Spleen (tissue), 11 donors: ENCODE measurements around the gene GALNT18. TPM values are rescaled to one million over a fixed set of nuclear protein-coding genes. Genes with fewer than 3 reads are reported as not detected.

ENCODE experiments used
- DNase-seq: peaks from one replicate; pipeline ENCODE4 v3.0.0-alpha.2; 2020
- H3K27ac ChIP-seq, 8 donors: fragments of 200-600 bp; sonication (generic) in 7 of 8; 1 replicate in 4 of 8; 2 replicates in 4 of 8; pipeline versions ENCODE4 v1.5.0 to v1.8.0; 2016 to 2021; ENCODE audit warnings: inconsistent platforms in 4 of 8, mild to moderate bottlenecking in 4 of 8, moderate library complexity in 1 of 8
- H3K27me3 ChIP-seq, 7 donors: fragments of 200-600 bp; sonication (generic) in 6 of 7; replicated peaks in 1 of 7; 1 replicate in 4 of 7; 2 replicates in 3 of 7; pipeline versions ENCODE4 v1.5.0 to v1.8.0; 2016 to 2021; ENCODE audit warnings: inconsistent platforms in 3 of 7, mild to moderate bottlenecking in 1 of 7
- H3K36me3 ChIP-seq, 6 donors: fragments of 200-600 bp; sonication (generic) in 5 of 6; 1 replicate in 4 of 6; 2 replicates in 2 of 6; pipeline versions ENCODE4 v1.5.0 to v1.8.0; 2016 to 2021; ENCODE audit warnings: inconsistent platforms in 2 of 6
- H3K4me1 ChIP-seq, 6 donors: fragments of 200-600 bp; sonication (generic) in 5 of 6; 1 replicate in 3 of 6; 2 replicates in 3 of 6; pipeline versions ENCODE4 v1.5.0 to v1.8.0; 2016 to 2021; ENCODE audit warnings: inconsistent platforms in 3 of 6
- H3K4me3 ChIP-seq, 8 donors: fragments of 200-600 bp; sonication (generic) in 7 of 8; 1 replicate in 4 of 8; 2 replicates in 4 of 8; pipeline versions ENCODE4 v1.5.0 to v1.8.0; 2016 to 2021; ENCODE audit warnings: inconsistent platforms in 4 of 8, mild to moderate bottlenecking in 4 of 8, moderate library complexity in 2 of 8
- H3K9me3 ChIP-seq, 8 donors: fragments of 200-600 bp; sonication (generic) in 7 of 8; 1 replicate in 4 of 8; 2 replicates in 4 of 8; pipeline versions ENCODE4 v1.5.0 to v1.8.0; 2016 to 2021; ENCODE audit warnings: inconsistent platforms in 4 of 8
- CTCF ChIP-seq, 11 experiments: fragments of 200-600 bp in 7 of 11; fragments of 450-650 bp in 4 of 11; sonication (generic) in 4 of 11; IDR thresholded peaks in 8 of 11; conservative IDR thresholded peaks in 3 of 11; 1 replicate in 7 of 11; 2 replicates in 4 of 11; pipeline versions ENCODE4 v1.4.0 to v1.8.0; 2016 to 2021; ENCODE audit warnings: antibody characterized with exemption in 11 of 11, inconsistent platforms in 4 of 11, mild to moderate bottlenecking in 1 of 11
- POLR2A ChIP-seq, 3 donors: fragments of 450-650 bp; IDR thresholded peaks; one replicate each; pipeline ENCODE4 v1.5.1; 2017; ENCODE audit warnings: antibody characterized with exemption in 3 of 3, mild to moderate bottlenecking in 1 of 3
- POLR2AphosphoS5 ChIP-seq, 3 donors: sonication (generic); formaldehyde crosslinking; IDR thresholded peaks; one replicate each; pipeline ENCODE4 v1.5.1; 2017; ENCODE audit warnings: antibody characterized with exemption in 3 of 3
- WGBS, 5 donors: extraction: QIAGEN DNeasy Blood & Tissue Kit in 3 of 5; methylation state at CpG; one replicate each; pipeline versions ENCODE4 v1.1.5 to v1.1.7; 2013 to 2018; 5-methylcytosine and 5-hydroxymethylcytosine counted together
- intact Hi-C: fragments of 100-400 bp; cut with DNase I; formaldehyde crosslinking; loops from one replicate; pipeline ENCODE4 v1.15.0; 2023; ENCODE audit warnings: low total_unique reads
- polyA plus RNA-seq, 3 donors: library from polyadenylated mRNA; stranded (reverse); fragments of 200-250 nt; gene quantifications; one replicate each; pipeline ENCODE4 v1.2.1, GENCODE V29; 2013
- total RNA-seq, 7 donors: library from RNA; depleted of rRNA in 3 of 7; stranded (reverse); fragments of >200 nt in 3 of 7; fragmentation: NEBNext Ultra II Directional in 4 of 7; extraction: Animal tissue kit (Norgen Biotek cat#: 25700) in 4 of 7; gene quantifications; one replicate each; pipeline versions ENCODE4 v1.1.0 to v1.2.1, GENCODE V29; 2016 to 2021
- donor health status: healthy with polysubstance abuse.
- donor health status: DM: no; HTN: no; CAD: no; lungs with moderate emphysema.
- donor health status: DM: no; HTN: no; CAD: no.
- donor health status: Bipolar disorder and iron deficiency.
- donor health status: healthy.
- donor health status: DM: no; HTN: no; CAD: no.
- donor health status: DM: yes; HTN: yes; CAD: no.

Gene GALNT18
- total and polyA plus RNA-seq, 10 donors: 0.87 to 6.9 (median 3.9) TPM

- no peak for DNase-seq
- Histone ChIP-seq H3K9me3 (no peaks in the 10 kb centered on the region), H3K4me1 (peaks cover 0 to 18% (median 0%) of the 10 kb centered on the region in 6 donors), H3K27me3 (no peaks in the 10 kb centered on the region), H3K4me3 (no peak overlapping the region), H3K36me3 (no peaks in the 10 kb centered on the region), H3K27ac (no peak overlapping the region)
- intact Hi-C loops: no loop called here
- 39 to 79% (median 73%) methylated on average over 1 of the region's 1 CpG for WGBS, 5 donors
- TF ChIP-seq POLR2AphosphoS5 (IDR thresholded peaks at IDR 0.05): no peak
- TF ChIP-seq POLR2A (IDR thresholded peaks at IDR 0.05): no peak
- TF ChIP-seq CTCF (IDR thresholded peaks at IDR 0.05 in 8 of 11, conservative IDR thresholded peaks at IDR 0.05 in 3 of 11): no peak
Observed at GRCh38 chr11:11313426-11313825, 308.4 kb downstream of the GALNT18 start.

GRCh38 chr11:11312738-11313137 is 309.1 kb downstream of the GALNT18 start:
- Histone ChIP-seq H3K36me3 (no peaks in the 10 kb centered on the region), H3K9me3 (no peaks in the 10 kb centered on the region), H3K4me1 (peaks cover 0 to 18% (median 0%) of the 10 kb centered on the region in 6 donors), H3K27me3 (no peaks in the 10 kb centered on the region), H3K4me3 (no peak overlapping the region), H3K27ac (no peak overlapping the region)
- TF ChIP-seq CTCF (IDR thresholded peaks at IDR 0.05 in 8 of 11, conservative IDR thresholded peaks at IDR 0.05 in 3 of 11): no peak
- no peak for TF ChIP-seq POLR2A (IDR thresholded peaks at IDR 0.05)
- TF ChIP-seq POLR2AphosphoS5 (IDR thresholded peaks at IDR 0.05): no peak
- 86 to 100% (median 91%) methylated on average over 1 of the region's 1 CpG for WGBS, 5 donors
- DNase-seq: no peak
- intact Hi-C loops: no loop called here

GRCh38 chr11:11311169-11311568 is 310.6 kb downstream of the GALNT18 start:
- no peak overlapping the region for H3K4me3 ChIP-seq
- H3K4me1 ChIP-seq: peaks cover 0 to 18% (median 0%) of the 10 kb centered on the region in 6 donors
- no peak for DNase-seq
- no peaks in the 10 kb centered on the region for H3K36me3 ChIP-seq
- WGBS, 5 donors: 20 to 29% (median 21%) methylated on average over 3 of the region's 3 CpGs
- no peak for TF ChIP-seq CTCF (IDR thresholded peaks at IDR 0.05 in 8 of 11, conservative IDR thresholded peaks at IDR 0.05 in 3 of 11)
- TF ChIP-seq POLR2AphosphoS5 (IDR thresholded peaks at IDR 0.05): no peak
- H3K9me3 ChIP-seq: no peaks in the 10 kb centered on the region
- intact Hi-C loops: no loop called here
- H3K27ac ChIP-seq: no peak overlapping the region
- H3K27me3 ChIP-seq: no peaks in the 10 kb centered on the region

- no peak overlapping the region for H3K27ac ChIP-seq
- WGBS, 5 donors: 86 to 96% (median 93%) methylated on average over 2 of the region's 2 CpGs
- intact Hi-C loops: no loop called here
- H3K4me3 ChIP-seq: no peak overlapping the region
- no peaks in the 10 kb centered on the region for H3K9me3 ChIP-seq
- DNase-seq: no peak
- peaks cover 0 to 18% (median 0%) of the 10 kb centered on the region in 6 donors for H3K4me1 ChIP-seq
- TF ChIP-seq POLR2AphosphoS5 (IDR thresholded peaks at IDR 0.05) (no peak), POLR2A (IDR thresholded peaks at IDR 0.05) (no peak), CTCF (IDR thresholded peaks at IDR 0.05 in 8 of 11, conservative IDR thresholded peaks at IDR 0.05 in 3 of 11) (no peak)
- no peaks in the 10 kb centered on the region for H3K27me3 ChIP-seq
- H3K36me3 ChIP-seq: no peaks in the 10 kb centered on the region
Observed at GRCh38 chr11:11309906-11310305, 311.9 kb downstream of the GALNT18 start.
